H1 (cell line): Measurements from ENCODE around the gene DTX2. TPM values are rescaled to one million over a fixed set of nuclear protein-coding genes. Genes with fewer than 3 reads are reported as not detected.
"Not testable (repeated sequence)": the region's sequence is repeated elsewhere in the genome, so short reads cannot be mapped to it uniquely, and the experiment has no call there.

Source experiments
- CTCF ChIA-PET: fragments of 300-600 bp; sonication (Branson Sonifier 250); formaldehyde crosslinking; loops from one replicate; lab custom pipeline; 2021; ENCODE audit not compliant: partially characterized antibody; lab: Charles Lee
- POLR2A ChIA-PET: fragments of 300-600 bp; sonication (Branson Sonifier 250); formaldehyde crosslinking; loops from one replicate; lab custom pipeline; 2021; ENCODE audit warnings: inconsistent platforms; ENCODE audit not compliant: partially characterized antibody; lab: Charles Lee
- DNase-seq, 2 experiments: peaks; one replicate each; pipeline versions ENCODE4 v3.0.0 to v3.0.0-alpha.2; 2010 to 2022; ENCODE audit warnings: low spot score in 2 of 2, low read depth in 1 of 2, mixed read lengths in 1 of 2
- FAIRE-seq: peaks from 2 replicates; lab custom pipeline; 2011; peaks lifted over from hg19 to GRCh38; lab: Jason Lieb, UNC
- H2AFZ ChIP-seq: 2 replicates; pipeline ENCODE4 v1.8.1; 2012; ENCODE audit warnings: low read length, inconsistent platforms
- H2AK5ac ChIP-seq: 2 replicates; pipeline ENCODE4 v1.6.1; 2013; ENCODE audit warnings: low read depth, low read length
- H2BK120ac ChIP-seq: replicated peaks from 2 replicates; pipeline ENCODE3; 2013; ENCODE audit warnings: low read depth, low read length, inconsistent platforms
- H2BK12ac ChIP-seq: 2 replicates; pipeline ENCODE4 v1.6.1; 2013; ENCODE audit warnings: low read depth, low read length
- H2BK15ac ChIP-seq: 2 replicates; pipeline ENCODE4 v1.6.1; 2013; ENCODE audit warnings: low read length
- H2BK20ac ChIP-seq: 2 replicates; pipeline ENCODE4 v1.6.1; 2013; ENCODE audit warnings: low read length
- H2BK5ac ChIP-seq: 2 replicates; pipeline ENCODE4 v1.6.1; 2013; ENCODE audit warnings: low read depth, low read length
- H3K14ac ChIP-seq: 2 replicates; pipeline ENCODE4 v1.6.1; 2013; ENCODE audit warnings: inconsistent platforms; ENCODE audit not compliant: insufficient read length
- H3K18ac ChIP-seq: 2 replicates; pipeline ENCODE4 v1.6.1; 2013; ENCODE audit warnings: low read length; ENCODE audit errors: extremely low read depth
- H3K23ac ChIP-seq: 2 replicates; pipeline ENCODE4 v1.6.1; 2013; ENCODE audit warnings: inconsistent platforms; ENCODE audit not compliant: insufficient read length
- H3K23me2 ChIP-seq: 2 replicates; pipeline ENCODE4 v1.6.1; 2013; ENCODE audit warnings: low read depth, low read length
- H3K27ac ChIP-seq: 2 replicates; pipeline ENCODE4 v1.6.1; 2011; ENCODE audit warnings: low read depth, low read length, inconsistent platforms
- H3K27me3 ChIP-seq, 4 experiments: replicated peaks in 1 of 4; 1 replicate in 1 of 4; 2 replicates in 3 of 4; pipeline versions ENCODE4 v1.6.1 to v1.8.1; 2011 to 2013; ENCODE audit warnings: low read length in 3 of 4, mild to moderate bottlenecking in 3 of 4, inconsistent platforms in 2 of 4, mixed read lengths in 2 of 4, moderate library complexity in 1 of 4; ENCODE audit not compliant: control insufficient read depth in 3 of 4, insufficient read depth in 3 of 4; ENCODE audit errors: extremely low read depth in 1 of 4
- H3K36me3 ChIP-seq, 4 experiments: 2 replicates each; pipeline versions ENCODE4 v1.6.1 to v1.8.1; 2011 to 2013; ENCODE audit warnings: mild to moderate bottlenecking in 4 of 4, low read length in 3 of 4, moderate library complexity in 2 of 4, control low read depth in 1 of 4, inconsistent platforms in 1 of 4; ENCODE audit not compliant: insufficient read depth in 4 of 4, control insufficient read depth in 2 of 4
- H3K4ac ChIP-seq: replicated peaks from 2 replicates; pipeline ENCODE3; 2013; ENCODE audit warnings: low read length, low read depth, mixed read lengths, inconsistent platforms; ENCODE audit not compliant: insufficient read length
- H3K4me1 ChIP-seq, 4 experiments: replicated peaks in 1 of 4; 1 replicate in 1 of 4; 2 replicates in 3 of 4; pipeline versions ENCODE4 v1.6.1 to v1.8.1; 2011 to 2013; ENCODE audit warnings: low read length in 3 of 4, inconsistent platforms in 2 of 4, mixed read lengths in 1 of 4; ENCODE audit not compliant: insufficient read depth in 4 of 4, control insufficient read depth in 3 of 4
- H3K4me2 ChIP-seq, 2 experiments: 2 replicates each; pipeline versions ENCODE4 v1.6.1 to v1.8.1; 2011 to 2013; ENCODE audit warnings: low read depth in 2 of 2, low read length in 2 of 2, control low read depth in 1 of 2, inconsistent platforms in 1 of 2, mild to moderate bottlenecking in 1 of 2; ENCODE audit not compliant: insufficient read depth in 1 of 2
- H3K4me3 ChIP-seq, 4 experiments: fragments of 200-600, 300-600 bp in 1 of 4; sonication (generic), shearing (Covaris generic), sonication (Bioruptor Twin) in 1 of 4; 2 replicates each; pipeline versions ENCODE4 v1.5.1 to v1.8.1; 2011 to 2016; ENCODE audit warnings: low read length in 4 of 4, low read depth in 3 of 4, control low read depth in 2 of 4, inconsistent platforms in 2 of 4, mild to moderate bottlenecking in 2 of 4, mixed read lengths in 1 of 4, moderate library complexity in 1 of 4; ENCODE audit not compliant: insufficient read depth in 2 of 4; ENCODE audit errors: extremely low read depth in 1 of 4
- H3K56ac ChIP-seq: replicated peaks from 2 replicates; pipeline ENCODE3; 2013; ENCODE audit warnings: low read depth, mild to moderate bottlenecking, mixed read lengths, low read length, inconsistent platforms; ENCODE audit not compliant: insufficient read length
- H3K79me1 ChIP-seq: 2 replicates; pipeline ENCODE4 v1.6.1; 2013; ENCODE audit warnings: low read depth, low read length, control low read depth
- H3K79me2 ChIP-seq, 2 experiments: 2 replicates each; pipeline versions ENCODE4 v1.6.1 to v1.8.1; 2012 to 2013; ENCODE audit warnings: low read length in 2 of 2, mild to moderate bottlenecking in 2 of 2, inconsistent platforms in 1 of 2; ENCODE audit not compliant: insufficient read depth in 2 of 2, control insufficient read depth in 1 of 2
- H3K9ac ChIP-seq, 4 experiments: replicated peaks in 1 of 4; 1 replicate in 1 of 4; 2 replicates in 3 of 4; pipeline versions ENCODE4 v1.6.1 to v1.8.1; 2011 to 2013; ENCODE audit warnings: low read depth in 3 of 4, low read length in 3 of 4, control low read depth in 2 of 4, mild to moderate bottlenecking in 2 of 4, moderate library complexity in 2 of 4, inconsistent platforms in 1 of 4; ENCODE audit errors: extremely low read depth in 1 of 4
- H3K9me3 ChIP-seq, 2 experiments: 2 replicates each; pipeline versions ENCODE4 v1.6.1 to v1.8.1; 2012 to 2013; ENCODE audit warnings: mild to moderate bottlenecking in 2 of 2, moderate library complexity in 2 of 2, control low read depth in 1 of 2, inconsistent platforms in 1 of 2, low read depth in 1 of 2, low read length in 1 of 2, mixed read lengths in 1 of 2; ENCODE audit not compliant: insufficient read depth in 2 of 2
- H4K20me1 ChIP-seq, 2 experiments: replicated peaks in 1 of 2; 2 replicates each; pipeline versions ENCODE3 to v1.8.1; 2011 to 2013; ENCODE audit warnings: inconsistent platforms in 2 of 2, low read length in 2 of 2, mild to moderate bottlenecking in 1 of 2; ENCODE audit not compliant: insufficient read depth in 2 of 2, control insufficient read depth in 1 of 2
- H4K5ac ChIP-seq: 2 replicates; pipeline ENCODE4 v1.6.1; 2013; ENCODE audit warnings: low read length, low read depth, mixed read lengths, inconsistent platforms; ENCODE audit not compliant: insufficient read length
- H4K8ac ChIP-seq: 2 replicates; pipeline ENCODE4 v1.8.0; 2013; ENCODE audit warnings: mild to moderate bottlenecking, moderate library complexity, low read length, inconsistent platforms; ENCODE audit not compliant: insufficient read depth; ENCODE audit errors: extremely low read depth
- H4K91ac ChIP-seq: replicated peaks from 2 replicates; pipeline ENCODE3; 2013; ENCODE audit warnings: low read length, mixed read lengths, inconsistent platforms; ENCODE audit not compliant: insufficient read length
- WGBS, 2 experiments: shearing (Covaris generic) in 1 of 2; methylation state at CpG; one replicate each; pipeline versions ENCODE4 v1.1.6 to v1.1.7; 2013 to 2015; ENCODE audit warnings: low lambda C conversion rate in 2 of 2, mixed read lengths in 2 of 2, inconsistent platforms in 1 of 2, low coverage in 1 of 2, missing lambda C conversion rate in 1 of 2; ENCODE audit not compliant: insufficient replicate concordance in 2 of 2, insufficient coverage in 1 of 2, insufficient read length in 1 of 2; ENCODE audit errors: extremely low coverage in 1 of 2, missing lambda C conversion rate in 1 of 2; 5-methylcytosine and 5-hydroxymethylcytosine counted together
- polyA plus RNA-seq, 7 experiments: library from polyadenylated mRNA; depleted of rRNA in 3 of 7; stranded (reverse) in 5 of 7; unstranded in 2 of 7; fragments of >200 nt in 5 of 7; fragments of 200-250 nt in 2 of 7; gene quantifications; 1 replicate in 5 of 7; 2 replicates in 1 of 7; 4 replicates in 1 of 7; pipeline versions ENCODE4 v1.2.1 to v1.2.3, GENCODE V29; 2011 to 2013; ENCODE audit warnings: missing spikeins in 2 of 7, mixed read lengths in 2 of 7
- total RNA-seq: library from RNA; stranded (reverse); fragmentation: NEBNext Ultra II Directional; extraction: Animal tissue kit (Norgen Biotek cat#: 25700); gene quantifications from 2 replicates; pipeline ENCODE4 v1.2.1, GENCODE V29; 2021

The DTX2 gene
- total and polyA plus RNA-seq, 2 of the 8 experiments (the other 6 are each of a cell fraction or from before 2014, with no cell fraction given), result 37.4 to 59.1 TPM

DNA sequence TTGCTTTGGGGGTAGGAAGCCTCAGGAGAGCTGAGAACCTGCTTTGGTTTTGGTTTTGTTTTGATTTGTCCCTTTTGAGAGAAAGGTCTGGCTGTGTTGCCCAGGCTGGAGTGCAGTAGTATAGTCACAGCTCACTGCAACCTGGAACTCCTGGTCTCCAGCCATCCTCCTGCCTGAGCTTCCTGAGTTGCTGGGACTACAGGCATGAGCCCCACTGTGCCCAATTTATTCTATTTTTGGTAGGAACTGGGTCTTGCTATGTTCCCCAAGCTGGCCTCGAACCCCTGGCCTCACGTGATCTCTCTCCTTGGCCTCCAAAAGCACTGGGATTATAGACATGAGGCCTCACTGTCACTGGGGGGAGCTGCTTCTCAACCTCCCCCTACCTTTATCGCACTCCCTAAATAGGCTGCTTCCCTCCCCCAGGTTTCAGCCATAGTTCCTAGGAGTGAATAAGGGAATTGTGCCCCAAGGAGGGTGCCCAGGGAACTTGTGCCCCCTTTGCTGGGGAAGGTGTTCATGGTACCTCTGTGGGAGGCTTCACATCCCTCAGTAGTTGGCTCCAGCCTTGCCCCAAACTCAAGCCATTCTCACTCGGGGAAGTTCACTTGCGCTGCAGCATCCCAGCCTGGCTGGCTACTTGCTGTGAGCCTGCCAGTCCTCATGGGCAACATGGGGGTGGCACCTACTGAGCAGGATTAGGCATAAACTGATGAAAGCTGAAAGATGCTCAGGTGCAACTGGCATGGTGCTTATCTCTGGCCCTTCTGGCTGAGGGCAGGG lies 18.7 kb upstream of the DTX2 start:
- FAIRE-seq, result not testable (repeated sequence)
- WGBS, 2 experiments, result 86% methylated on average over 2 of the region's 5 CpGs; no CpG with 5 or more reads in 1 of the 2 experiments

More for the DNA sequence above, 18.7 kb upstream of the DTX2 start:
- H3K27me3 ChIP-seq, H2AK5ac ChIP-seq, H2BK15ac ChIP-seq, H4K91ac ChIP-seq, H3K4me1 ChIP-seq, H3K36me3 ChIP-seq, H3K4ac ChIP-seq, H3K4me2 ChIP-seq, H3K56ac ChIP-seq, H2AFZ ChIP-seq, H2BK120ac ChIP-seq, H3K9me3 ChIP-seq, H3K79me2 ChIP-seq, H3K27ac ChIP-seq, H3K4me3 ChIP-seq, H3K9ac ChIP-seq, H3K79me1 ChIP-seq, H2BK12ac ChIP-seq, H2BK20ac ChIP-seq, H3K23me2 ChIP-seq, H3K18ac ChIP-seq, POLR2A ChIA-PET, H3K23ac ChIP-seq, H4K8ac ChIP-seq, H4K20me1 ChIP-seq, H3K14ac ChIP-seq, H2BK5ac ChIP-seq, H4K5ac ChIP-seq: not testable (repeated sequence)
- CTCF ChIA-PET, result interaction anchor here (1.1 kb wide), 1 partner anchor 166 kb away, joined by 3 read pairs; no protein-coding TSS in a partner anchor
- peak in 1 of 2 experiments; percentile 33 for DNase-seq
